B cell (primary cell): Measurements from ENCODE around the gene BTG2. TPM values are rescaled to one million over a fixed set of nuclear protein-coding genes. Genes with fewer than 3 reads are reported as not detected.

Experiments used
- ATAC-seq: fragments of 200-7000 bp; cut with Tn5 transposase; one replicate; pipeline ENCODE4 v1.10.0; 2021; ENCODE audit warnings: low read depth, mild to moderate bottlenecking, moderate number of reproducible peaks, moderate library complexity
- CTCF ChIA-PET: fragments of 350-600 bp; sonication (Branson Sonifier 250); formaldehyde crosslinking; loops from one replicate; lab custom pipeline; 2021; ENCODE audit warnings: antibody characterized with exemption, inconsistent platforms; lab: Charles Lee
- POLR2A ChIA-PET: fragments of 350-600 bp; sonication (Branson Sonifier 250); formaldehyde crosslinking; loops from one replicate; lab custom pipeline; 2021; ENCODE audit warnings: antibody characterized with exemption; lab: Charles Lee
- DNase-seq: peaks from one replicate; pipeline ENCODE4 v3.0.0; 2013
- H2AFZ ChIP-seq: 2 replicates; pipeline ENCODE4 v1.6.1; 2012; ENCODE audit warnings: mild to moderate bottlenecking, low read depth, low read length; ENCODE audit not compliant: insufficient read depth, poor library complexity, severe bottlenecking
- H3K27ac ChIP-seq, 2 donors: 1 replicate in 1 of 2; 2 replicates in 1 of 2; pipeline ENCODE4 v1.5.1; 2012 to 2013; ENCODE audit warnings: low read length in 2 of 2, mild to moderate bottlenecking in 2 of 2, moderate library complexity in 1 of 2
- H3K27me3 ChIP-seq, 4 experiments: fragments of 200-600 bp in 1 of 4; sonication (generic) in 1 of 4; replicated peaks in 1 of 4; 1 replicate in 2 of 4; 2 replicates in 2 of 4; pipeline versions ENCODE4 v1.6.1 to v1.7.0; 2013 to 2016; ENCODE audit warnings: low read length in 3 of 4, mild to moderate bottlenecking in 2 of 4, mixed read lengths in 1 of 4, moderate library complexity in 1 of 4; ENCODE audit not compliant: insufficient read depth in 4 of 4, control insufficient read depth in 3 of 4; ENCODE audit errors: control extremely low read depth in 1 of 4
- H3K36me3 ChIP-seq, 2 experiments: replicated peaks in 1 of 2; 1 replicate in 1 of 2; 2 replicates in 1 of 2; pipeline versions ENCODE4 v1.6.1 to v1.7.1; 2013; ENCODE audit warnings: low read length in 1 of 2; ENCODE audit not compliant: insufficient read depth in 2 of 2, control insufficient read depth in 1 of 2; ENCODE audit errors: control extremely low read depth in 1 of 2, extremely low read depth in 1 of 2
- H3K4me1 ChIP-seq, 2 donors: fragments of 200-600 bp in 1 of 2; sonication (generic) in 1 of 2; 1 replicate in 1 of 2; 2 replicates in 1 of 2; pipeline versions ENCODE4 v1.5.1 to v1.6.1; 2013 to 2017; ENCODE audit warnings: low read length in 2 of 2; ENCODE audit not compliant: control insufficient read depth in 2 of 2, insufficient read depth in 2 of 2
- H3K4me2 ChIP-seq: replicated peaks from 2 replicates; pipeline ENCODE3; 2012; ENCODE audit warnings: mild to moderate bottlenecking, low read depth, low read length; ENCODE audit not compliant: poor library complexity, severe bottlenecking
- H3K4me3 ChIP-seq, 5 experiments: fragments of 200-600 bp in 1 of 5; sonication (generic) in 1 of 5; 1 replicate in 3 of 5; 2 replicates in 2 of 5; pipeline versions ENCODE4 v1.5.1 to v1.7.0; 2011 to 2016; ENCODE audit warnings: low read length in 4 of 5, mild to moderate bottlenecking in 4 of 5, low read depth in 2 of 5, control low read depth in 1 of 5, moderate library complexity in 1 of 5; ENCODE audit not compliant: insufficient read depth in 1 of 5; ENCODE audit errors: control extremely low read depth in 1 of 5, extremely low read depth in 1 of 5
- H3K79me2 ChIP-seq: fragments of 200-600 bp; sonication (generic); one replicate; pipeline ENCODE4 v1.6.0; 2016; ENCODE audit warnings: low read length; ENCODE audit not compliant: control insufficient read depth, insufficient read depth
- H3K9ac ChIP-seq: fragments of 200-600 bp; sonication (generic); 2 replicates; pipeline ENCODE4 v1.6.1; 2017; ENCODE audit warnings: mild to moderate bottlenecking, low read length, moderate library complexity
- H3K9me3 ChIP-seq, 3 donors: one replicate each; pipeline versions ENCODE4 v1.6.1 to v1.7.1; 2013; ENCODE audit warnings: low read length in 2 of 3; ENCODE audit not compliant: control insufficient read depth in 2 of 3, insufficient read depth in 1 of 3; ENCODE audit errors: control extremely low read depth in 1 of 3
- H4K20me1 ChIP-seq: 2 replicates; pipeline ENCODE4 v1.6.0; 2012; ENCODE audit warnings: mild to moderate bottlenecking, low read length; ENCODE audit not compliant: insufficient read depth, control insufficient read depth, poor library complexity, severe bottlenecking
- H3K27ac Mint-ChIP-seq: one replicate; pipeline ENCODE4 v1.8.0; 2021; ENCODE audit warnings: mixed read lengths
- H3K27me3 Mint-ChIP-seq: one replicate; pipeline ENCODE4 v1.8.0; 2021; ENCODE audit warnings: mixed read lengths
- H3K4me1 Mint-ChIP-seq: one replicate; pipeline ENCODE4 v1.8.0; 2021; ENCODE audit warnings: mixed read lengths
- H3K4me3 Mint-ChIP-seq: one replicate; pipeline ENCODE4 v1.8.0; 2021; ENCODE audit warnings: mixed read lengths
- H3K9me3 Mint-ChIP-seq: one replicate; pipeline ENCODE4 v1.8.0; 2022; ENCODE audit warnings: mixed read lengths; ENCODE audit not compliant: insufficient read depth
- CTCF ChIP-seq: fragments of 200-600 bp; IDR thresholded peaks from one replicate; pipeline ENCODE4 v1.8.0; 2022; ENCODE audit warnings: antibody characterized with exemption, mild to moderate bottlenecking
- EZH2 ChIP-seq: IDR thresholded peaks from 2 replicates; pipeline ENCODE4 v1.6.1; 2012; ENCODE audit warnings: borderline replicate concordance, low read depth, mild to moderate bottlenecking, moderate library complexity, low read length; ENCODE audit not compliant: insufficient read depth, poor library complexity, severe bottlenecking
- WGBS: methylation state at CpG from one replicate; pipeline ENCODE4 v1.1.5; 2013; ENCODE audit warnings: missing lambda C conversion rate; ENCODE audit not compliant: insufficient coverage; 5-methylcytosine and 5-hydroxymethylcytosine counted together
- intact Hi-C: fragments of 100-400 bp; cut with micrococcal nuclease; formaldehyde crosslinking; loops from one replicate; pipeline ENCODE4 v1.10.0; 2022
- polyA plus RNA-seq: library from polyadenylated mRNA; depleted of rRNA; stranded (reverse); fragments of >200 nt; gene quantifications from 2 replicates; pipeline ENCODE4 v1.2.3, GENCODE V29; 2012
- total RNA-seq, 2 donors: library from RNA; stranded (reverse); fragments of 120-200 nt in 1 of 2; gene quantifications; 1 replicate in 1 of 2; 2 replicates in 1 of 2; pipeline versions ENCODE4 v1.2.3 to v1.2.4, GENCODE V29; 2013 to 2022

Gene BTG2
- total and polyA plus RNA-seq, 2 donors (not counting 1 experiment from before 2014, with no cell fraction given): 508 to 778 TPM

DNA sequence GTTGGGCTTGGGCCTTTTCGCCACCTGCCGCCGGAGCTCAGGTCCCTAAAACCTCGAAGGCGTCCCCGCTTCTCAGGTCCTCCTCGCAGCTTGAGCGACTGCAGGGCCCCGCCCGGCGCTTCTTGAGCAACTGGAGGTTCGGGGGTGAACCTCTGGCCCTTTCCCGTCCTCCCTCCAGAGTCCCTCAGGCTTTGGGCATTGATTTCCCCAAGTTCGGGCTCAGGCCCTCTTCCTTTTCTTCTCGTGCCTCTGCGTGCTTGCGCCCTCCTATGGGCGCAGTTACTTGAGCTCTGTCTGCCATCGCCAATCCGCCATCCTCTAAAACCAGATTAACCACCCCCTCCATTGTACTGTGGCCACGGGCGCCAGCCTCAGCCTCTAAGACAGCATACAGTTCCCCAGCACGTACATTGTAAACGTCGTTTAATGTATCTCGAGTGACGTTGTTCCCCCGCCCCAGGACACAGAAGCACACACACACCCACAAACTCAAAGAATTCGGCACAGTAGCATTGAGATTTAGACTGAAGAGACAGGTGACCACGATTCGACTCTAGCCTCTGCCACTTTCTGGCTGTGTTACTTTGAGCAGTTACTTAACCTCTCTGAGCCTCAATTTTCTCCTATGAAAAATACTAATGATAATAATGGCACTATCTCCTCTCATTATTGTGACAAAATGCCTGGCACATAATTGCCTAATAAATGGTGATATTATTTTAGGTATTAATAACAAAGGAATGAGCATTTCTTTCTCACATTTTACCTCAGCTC lies 22.6 kb downstream of the BTG2 start:
- Histone ChIP-seq H3K27me3 (no peaks in the 10 kb centered on the region), H3K9me3 (no peaks in the 10 kb centered on the region), H4K20me1 (no peaks in the 10 kb centered on the region), H3K4me3 (peak overlapping the region; percentile 39 to 77 (median 56)), H3K9ac (peak overlapping the region; percentile 68), H3K79me2 (peaks cover 10% of the 10 kb centered on the region), H3K36me3 (no peaks in the 10 kb centered on the region), H3K4me1 (peaks cover 48 to 54% of the 10 kb centered on the region in 2 donors), H3K27ac (peak overlapping the region; percentile 96 to 97), H2AFZ (peak overlapping the region; percentile 79), H3K4me2 (peak overlapping the region; percentile 92)
- CTCF ChIA-PET: interaction anchor here (1.2 to 32.7 kb wide), 7 partner anchors 11 to 298 kb away, joined by 3 to 1776 read pairs (median 26); partner anchors contain the start of gene BTG2
- no peaks in the 10 kb centered on the region for H3K9me3 Mint-ChIP-seq
- DNase-seq (peak; percentile 89), ATAC-seq (peak; percentile 28)
- TF ChIP-seq EZH2 (no peak), CTCF (peak; percentile 55)
- 1% methylated on average over 29 of the region's 31 CpGs for WGBS
- POLR2A ChIA-PET: interaction anchor here (0.5 to 13.4 kb wide), 13 partner anchors 8 to 1070 kb away, joined by 3 to 687 read pairs (median 8); partner anchors contain the start of gene BTG2
- intact Hi-C loops: loop anchor here (1.0 to 5.0 kb wide), 6 partner anchors 12 to 299 kb away; partner anchors contain the start of genes ATP2B4 and BTG2
- H3K27ac Mint-ChIP-seq: peak overlapping the region; percentile 98
- H3K4me3 Mint-ChIP-seq: peak overlapping the region; percentile 88
- peaks cover 63% of the 10 kb centered on the region for H3K4me1 Mint-ChIP-seq
- no peaks in the 10 kb centered on the region for H3K27me3 Mint-ChIP-seq
